Measurements from ENCODE around the gene THEMIS.

GRCh38 chr6:127844529-127844928 is 56.3 kb downstream of the THEMIS start:
- TF ChIP-seq EZH2 (IDR thresholded peaks at IDR 0.05; ENCODE audit: insufficient read depth, low read length) (no peak), CTCF (IDR thresholded peaks at IDR 0.05; ENCODE audit: insufficient read depth, low read depth, low read length) (no peak)

Data from astrocyte (in vitro differentiated cells and primary cell).